LNCaP clone FGC (cell line): ENCODE data around the gene MAGI1.

ENCODE experiments used
- DNase-seq: peaks from one replicate; pipeline ENCODE4 v3.0.0-alpha.2; 2011; ENCODE audit warnings: low read depth
- H3K4me3 ChIP-seq: 2 replicates; pipeline ENCODE4 v1.5.1; 2011; ENCODE audit warnings: mild to moderate bottlenecking, low read depth, low read length, control low read depth
- CTCF ChIP-seq: IDR thresholded peaks from 2 replicates; pipeline ENCODE4 v1.5.1; 2012; ENCODE audit warnings: mild to moderate bottlenecking; ENCODE audit not compliant: control insufficient read depth, insufficient read depth; ENCODE audit errors: extremely low read depth

The MAGI1 gene

GRCh38 chr3:65401359-65402305, 637.1 kb downstream of the MAGI1 start:
- DNase-seq, result no peak
- no peak for TF ChIP-seq CTCF
- no peak overlapping the region for H3K4me3 ChIP-seq

GRCh38 chr3:65400899-65401298, 637.8 kb downstream of the MAGI1 start:
- no peak for TF ChIP-seq CTCF
- no peak for DNase-seq
- no peak overlapping the region for H3K4me3 ChIP-seq

- no peak overlapping the region for H3K4me3 ChIP-seq
- no peak for DNase-seq
- no peak for TF ChIP-seq CTCF
Observed at GRCh38 chr3:65398953-65399352, 639.8 kb downstream of the MAGI1 start.

DNA sequence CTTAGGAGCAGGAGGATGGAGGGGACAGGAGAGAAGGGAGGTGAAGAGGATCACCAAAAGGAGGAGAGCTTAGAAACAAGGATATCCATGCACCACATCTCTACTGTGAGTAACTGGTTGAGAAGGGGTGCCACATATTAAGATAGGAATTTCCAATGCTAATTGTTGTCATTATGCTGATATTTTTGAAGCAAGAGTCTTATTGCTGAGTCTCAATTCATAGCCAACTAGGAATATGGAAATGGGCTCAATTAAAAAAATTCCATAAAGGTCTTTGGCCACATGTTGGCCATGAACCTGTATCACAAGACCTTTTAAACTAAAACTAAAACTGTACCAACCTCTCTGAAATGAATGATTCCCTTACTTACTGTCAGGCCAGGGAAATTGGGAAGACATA, 642.6 kb downstream of the MAGI1 start:
- DNase-seq, result no peak
- no peak for TF ChIP-seq CTCF
- no peak overlapping the region for H3K4me3 ChIP-seq

DNA sequence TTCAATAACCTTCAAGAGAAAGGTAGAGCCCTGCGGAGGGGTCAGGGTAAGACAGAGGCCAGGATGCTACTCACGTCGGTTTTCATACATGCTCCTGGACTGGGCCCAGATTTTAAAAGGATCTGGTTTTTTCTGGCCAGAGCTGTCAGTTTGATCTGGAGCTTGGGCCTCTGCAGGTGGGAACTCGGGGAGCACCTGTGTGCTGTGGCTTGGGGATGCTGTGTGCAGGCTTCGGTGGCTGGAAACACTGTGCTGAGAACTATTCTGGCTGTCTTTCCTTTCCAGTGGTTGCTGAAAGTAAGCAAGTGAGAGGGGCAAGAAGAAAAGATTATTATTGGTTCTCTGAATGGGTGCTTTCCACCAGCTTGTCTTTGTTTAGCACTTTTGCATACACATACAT, 647.6 kb downstream of the MAGI1 start:
- no peak for DNase-seq
- no peak overlapping the region for H3K4me3 ChIP-seq
- no peak for TF ChIP-seq CTCF

- no peak overlapping the region for H3K4me3 ChIP-seq
- no peak for DNase-seq
- no peak for TF ChIP-seq CTCF
Observed at GRCh38 chr3:65385805-65386204, 652.9 kb downstream of the MAGI1 start.
